ENCODE measurements around the gene DGKH. TPM values are rescaled to one million over a fixed set of nuclear protein-coding genes. Genes with fewer than 3 reads are reported as not detected.

DGKH gene
- total and polyA plus RNA-seq, 2 of the 13 experiments (the other 11 are each of a cell fraction or from before 2014, with no cell fraction given) = 0.01 to 0.13 TPM

DNA sequence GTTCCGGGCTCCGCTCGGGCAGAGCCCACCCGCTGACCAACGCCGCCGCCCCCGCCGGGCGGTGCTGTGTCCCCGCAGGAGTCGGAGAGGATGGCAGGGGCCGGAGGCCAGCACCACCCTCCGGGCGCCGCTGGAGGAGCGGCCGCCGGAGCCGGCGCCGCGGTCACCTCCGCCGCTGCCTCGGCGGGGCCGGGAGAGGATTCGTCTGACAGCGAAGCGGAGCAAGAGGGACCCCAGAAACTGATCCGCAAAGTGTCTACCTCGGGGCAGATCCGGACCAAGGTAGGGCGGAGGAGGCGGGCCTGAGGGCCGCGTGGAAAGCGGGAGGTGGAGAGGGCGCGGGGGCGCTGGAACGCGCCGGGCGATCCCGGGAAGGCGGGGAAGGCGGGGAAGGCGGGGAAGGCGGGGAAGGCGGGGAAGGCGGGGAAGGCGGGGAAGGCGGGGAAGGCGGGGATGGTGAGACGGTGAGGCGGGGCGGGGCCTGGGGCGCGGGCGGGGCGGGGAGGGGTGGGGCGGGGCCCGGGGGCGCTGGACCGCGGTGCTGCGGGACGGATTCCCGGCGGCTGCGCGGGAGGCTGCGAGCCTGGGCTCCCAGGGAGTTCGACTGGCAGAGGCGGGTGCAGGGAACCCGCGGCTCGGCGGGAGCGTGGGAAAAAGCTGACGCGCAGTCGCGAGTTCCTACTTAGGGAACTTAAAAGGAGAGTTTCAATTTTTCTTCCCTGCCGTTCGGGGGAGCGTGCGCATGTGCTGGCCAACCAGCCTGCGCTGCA, 421 bp downstream of the DGKH start (continued):
- TF ChIP-seq AKNA (CRISPR knock-in tag; IDR thresholded peaks at IDR 0.05; ENCODE audit: borderline replicate concordance) (no peak), SP1 (IDR thresholded peaks at IDR 0.05) (no peak), SP1 (CRISPR knock-in tag; IDR thresholded peaks at IDR 0.05) (no peak)
- TF ChIP-seq, protein P1, sequence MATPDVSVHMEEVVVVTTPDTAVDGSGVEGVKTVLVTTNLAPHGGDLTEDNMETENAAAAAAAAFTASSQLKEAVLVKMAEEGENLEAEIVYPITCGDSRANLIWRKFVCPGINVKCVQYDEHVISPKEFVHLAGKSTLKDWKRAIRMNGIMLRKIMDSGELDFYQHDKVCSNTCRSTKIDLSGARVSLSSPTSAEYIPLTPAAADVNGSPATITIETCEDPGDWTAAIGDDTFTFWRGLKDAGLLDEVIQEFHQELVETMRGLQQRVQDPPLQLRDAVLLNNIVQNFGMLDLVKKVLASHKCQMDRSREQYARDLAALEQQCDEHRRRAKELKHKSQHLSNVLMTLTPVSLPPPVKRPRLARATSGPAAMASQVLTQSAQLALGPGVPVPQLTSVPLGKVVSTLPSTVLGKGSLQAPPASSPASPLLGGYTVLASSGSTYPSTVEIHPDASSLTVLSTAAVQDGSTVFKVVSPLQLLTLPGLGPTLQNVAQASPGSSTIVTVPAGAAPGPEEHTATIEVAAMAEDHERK (CRISPR knock-in tag; IDR thresholded peaks at IDR 0.05; ENCODE audit: low read depth) = no peak
- TF ChIP-seq, protein P2, sequence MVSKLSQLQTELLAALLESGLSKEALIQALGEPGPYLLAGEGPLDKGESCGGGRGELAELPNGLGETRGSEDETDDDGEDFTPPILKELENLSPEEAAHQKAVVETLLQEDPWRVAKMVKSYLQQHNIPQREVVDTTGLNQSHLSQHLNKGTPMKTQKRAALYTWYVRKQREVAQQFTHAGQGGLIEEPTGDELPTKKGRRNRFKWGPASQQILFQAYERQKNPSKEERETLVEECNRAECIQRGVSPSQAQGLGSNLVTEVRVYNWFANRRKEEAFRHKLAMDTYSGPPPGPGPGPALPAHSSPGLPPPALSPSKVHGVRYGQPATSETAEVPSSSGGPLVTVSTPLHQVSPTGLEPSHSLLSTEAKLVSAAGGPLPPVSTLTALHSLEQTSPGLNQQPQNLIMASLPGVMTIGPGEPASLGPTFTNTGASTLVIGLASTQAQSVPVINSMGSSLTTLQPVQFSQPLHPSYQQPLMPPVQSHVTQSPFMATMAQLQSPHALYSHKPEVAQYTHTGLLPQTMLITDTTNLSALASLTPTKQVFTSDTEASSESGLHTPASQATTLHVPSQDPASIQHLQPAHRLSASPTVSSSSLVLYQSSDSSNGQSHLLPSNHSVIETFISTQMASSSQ (IDR thresholded peaks at IDR 0.05; ENCODE audit: low read depth) = no peak
- TF ChIP-seq, protein P2 (CRISPR knock-in tag; IDR thresholded peaks at IDR 0.05; ENCODE audit: borderline replicate concordance) = no peak
- TF ChIP-seq, protein P3, sequence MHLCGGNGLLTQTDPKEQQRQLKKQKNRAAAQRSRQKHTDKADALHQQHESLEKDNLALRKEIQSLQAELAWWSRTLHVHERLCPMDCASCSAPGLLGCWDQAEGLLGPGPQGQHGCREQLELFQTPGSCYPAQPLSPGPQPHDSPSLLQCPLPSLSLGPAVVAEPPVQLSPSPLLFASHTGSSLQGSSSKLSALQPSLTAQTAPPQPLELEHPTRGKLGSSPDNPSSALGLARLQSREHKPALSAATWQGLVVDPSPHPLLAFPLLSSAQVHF (CRISPR knock-in tag; IDR thresholded peaks at IDR 0.05) = no peak
